Lung (tissue), 12 donors: ENCODE results near the gene OR6C6. TPM values are rescaled to one million over a fixed set of nuclear protein-coding genes. Genes with fewer than 3 reads are reported as not detected.

ENCODE experiments used
- ATAC-seq: fragments of 200-7000 bp; cut with Tn5 transposase; one replicate; pipeline ENCODE4 v1.9.1; 2020; ENCODE audit warnings: moderate number of reproducible peaks; ENCODE audit not compliant: insufficient read depth, low FRiP score
- DNase-seq, 3 donors: peaks; one replicate each; pipeline ENCODE4 v3.0.0-alpha.2; 2013 to 2017
- H3K27ac ChIP-seq, 2 donors: one replicate each; pipeline ENCODE4 v1.5.1; 2013; ENCODE audit warnings: mild to moderate bottlenecking in 2 of 2, moderate library complexity in 2 of 2, control low read depth in 1 of 2, inconsistent platforms in 1 of 2, low read depth in 1 of 2, low read length in 1 of 2
- H3K27me3 ChIP-seq, 3 donors: one replicate each; pipeline ENCODE4 v1.5.1; 2013; ENCODE audit warnings: low read length in 2 of 3; ENCODE audit not compliant: control insufficient read depth in 3 of 3, insufficient read depth in 3 of 3
- H3K36me3 ChIP-seq, 4 donors: one replicate each; pipeline ENCODE4 v1.5.1; 2013; ENCODE audit warnings: low read length in 4 of 4, mild to moderate bottlenecking in 1 of 4, moderate library complexity in 1 of 4; ENCODE audit not compliant: control insufficient read depth in 4 of 4, insufficient read depth in 4 of 4
- H3K4me1 ChIP-seq, 5 donors: one replicate each; pipeline ENCODE4 v1.5.1; 2013; ENCODE audit warnings: low read length in 5 of 5, mild to moderate bottlenecking in 2 of 5, moderate library complexity in 1 of 5; ENCODE audit not compliant: control insufficient read depth in 5 of 5, insufficient read depth in 5 of 5
- H3K4me3 ChIP-seq: one replicate; pipeline ENCODE4 v1.5.1; 2013; ENCODE audit warnings: mild to moderate bottlenecking, control low read depth, moderate library complexity
- H3K9ac ChIP-seq, 2 donors: one replicate each; pipeline ENCODE4 v1.5.1; 2013; ENCODE audit warnings: low read length in 2 of 2, control low read depth in 1 of 2; ENCODE audit not compliant: insufficient read depth in 1 of 2
- H3K9me3 ChIP-seq, 4 donors: one replicate each; pipeline ENCODE4 v1.5.1; 2013; ENCODE audit warnings: low read length in 3 of 4, mild to moderate bottlenecking in 1 of 4, moderate library complexity in 1 of 4; ENCODE audit not compliant: control insufficient read depth in 4 of 4, insufficient read depth in 3 of 4
- WGBS, 2 donors: extraction: QIAGEN DNeasy Blood & Tissue Kit; methylation state at CpG; one replicate each; pipeline ENCODE4 v1.1.7; 2013; 5-methylcytosine and 5-hydroxymethylcytosine counted together
- polyA plus RNA-seq, 2 donors: library from polyadenylated mRNA; stranded (reverse); fragments of 200-250 nt; gene quantifications; one replicate each; pipeline ENCODE4 v1.2.1, GENCODE V29; 2013
- total RNA-seq, 2 donors: library from RNA; depleted of rRNA in 1 of 2; stranded (reverse); fragments of >200 nt in 1 of 2; gene quantifications; one replicate each; pipeline ENCODE4 v1.2.1, GENCODE V29; 2014 to 2021
- TF ChIP-seq, protein P1 (sequence below): IDR thresholded peaks from 2 replicates; pipeline ENCODE4 v1.5.1; 2012; ENCODE audit warnings: mild to moderate bottlenecking; ENCODE audit errors: control extremely low read depth, extremely low read depth
- donor health status: control.
- donor health status: control.
- donor health status: Bipolar disorder and iron deficiency.
- donor health status: healthy.
- donor health status: DM: yes; HTN: yes; CAD: no.

Gene OR6C6
- total and polyA plus RNA-seq, 4 donors: not detected

DNA sequence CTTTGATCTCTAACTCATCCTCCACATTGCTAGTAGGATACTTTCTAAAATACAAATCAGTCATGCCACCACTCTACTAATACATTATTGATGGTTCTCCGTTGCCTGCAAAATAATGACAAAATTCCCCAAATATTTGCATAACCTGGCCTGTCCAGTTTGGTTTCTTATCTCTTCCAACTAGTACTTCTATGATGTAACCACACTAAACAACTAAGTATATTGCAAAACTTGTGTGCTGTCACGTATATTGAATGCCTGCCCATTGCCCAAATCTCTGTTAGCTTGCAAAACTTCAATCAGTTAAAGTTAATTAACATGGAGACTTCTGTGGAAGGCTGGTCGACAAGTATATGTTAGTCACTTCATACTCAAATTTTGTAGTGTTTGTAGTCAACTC, 45.4 kb downstream of the OR6C6 start:
- ATAC-seq (no peak), DNase-seq (peak in 1 of 3 donors; percentile 35)
- no peaks in the 10 kb centered on the region for H3K27me3 ChIP-seq
- H3K9me3 ChIP-seq: no peaks in the 10 kb centered on the region
- H3K27ac ChIP-seq: no peak overlapping the region
- TF ChIP-seq, protein P1, sequence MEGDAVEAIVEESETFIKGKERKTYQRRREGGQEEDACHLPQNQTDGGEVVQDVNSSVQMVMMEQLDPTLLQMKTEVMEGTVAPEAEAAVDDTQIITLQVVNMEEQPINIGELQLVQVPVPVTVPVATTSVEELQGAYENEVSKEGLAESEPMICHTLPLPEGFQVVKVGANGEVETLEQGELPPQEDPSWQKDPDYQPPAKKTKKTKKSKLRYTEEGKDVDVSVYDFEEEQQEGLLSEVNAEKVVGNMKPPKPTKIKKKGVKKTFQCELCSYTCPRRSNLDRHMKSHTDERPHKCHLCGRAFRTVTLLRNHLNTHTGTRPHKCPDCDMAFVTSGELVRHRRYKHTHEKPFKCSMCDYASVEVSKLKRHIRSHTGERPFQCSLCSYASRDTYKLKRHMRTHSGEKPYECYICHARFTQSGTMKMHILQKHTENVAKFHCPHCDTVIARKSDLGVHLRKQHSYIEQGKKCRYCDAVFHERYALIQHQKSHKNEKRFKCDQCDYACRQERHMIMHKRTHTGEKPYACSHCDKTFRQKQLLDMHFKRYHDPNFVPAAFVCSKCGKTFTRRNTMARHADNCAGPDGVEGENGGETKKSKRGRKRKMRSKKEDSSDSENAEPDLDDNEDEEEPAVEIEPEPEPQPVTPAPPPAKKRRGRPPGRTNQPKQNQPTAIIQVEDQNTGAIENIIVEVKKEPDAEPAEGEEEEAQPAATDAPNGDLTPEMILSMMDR: no peak
- no peak overlapping the region for H3K9ac ChIP-seq
- H3K4me1 ChIP-seq: peaks cover 0 to 19% (median 0%) of the 10 kb centered on the region in 5 donors
- WGBS, 2 donors: 37 to 42% methylated on average over 3 of the region's 3 CpGs
- no peaks in the 10 kb centered on the region for H3K36me3 ChIP-seq
- H3K4me3 ChIP-seq: no peak overlapping the region

GRCh38 chr12:55246159-55246558, 50.2 kb downstream of the OR6C6 start:
- Histone ChIP-seq H3K9ac (no peak overlapping the region), H3K9me3 (no peaks in the 10 kb centered on the region), H3K4me1 (peaks cover 0 to 5% (median 0%) of the 10 kb centered on the region in 5 donors), H3K36me3 (no peaks in the 10 kb centered on the region), H3K27me3 (no peaks in the 10 kb centered on the region), H3K4me3 (no peak overlapping the region), H3K27ac (no peak overlapping the region)
- 60 to 88% methylated on average over 1 of the region's 1 CpG for WGBS, 2 donors
- TF ChIP-seq, protein P1: no peak
- ATAC-seq: no peak
- no peak for DNase-seq

DNA sequence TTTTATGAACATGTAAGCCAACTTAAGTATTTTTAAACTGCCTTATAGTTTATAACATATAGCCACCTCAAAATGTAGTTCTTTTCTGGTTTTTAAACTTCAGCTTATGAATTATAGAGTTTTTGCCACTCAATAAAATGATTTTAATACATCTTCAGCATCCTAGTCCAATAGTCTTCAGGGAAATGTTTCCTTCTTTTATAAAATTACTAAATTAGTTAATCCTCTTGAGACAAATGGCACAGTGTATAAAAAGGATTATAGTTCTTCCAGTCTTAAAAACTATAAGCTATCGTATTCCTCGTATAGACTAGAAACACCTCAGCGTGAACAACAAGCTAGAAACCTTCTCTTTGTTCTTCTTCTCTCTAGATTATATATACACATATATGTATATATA, 52.1 kb downstream of the OR6C6 start, which contains the start of gene OR6C74:
OR6C74 (plus strand) TSS at position 301 of the 400 bp plus-strand sequence. CDS start 2,679 bp downstream, outside the sequence.
- H3K4me3 ChIP-seq: no peak within 1 kb of the TSS
- H3K9me3 ChIP-seq: no peaks in the 10 kb centered on the region
- WGBS, 2 donors: 89 to 94% methylated on average over 3 of the region's 3 CpGs
- H3K4me1 ChIP-seq: peaks cover 0 to 10% (median 0%) of the 10 kb centered on the region in 5 donors
- H3K9ac ChIP-seq: no peak within 1 kb of the TSS
- no peaks in the 10 kb centered on the region for H3K36me3 ChIP-seq
- no peak within 1 kb of the TSS for H3K27ac ChIP-seq
- ATAC-seq: no peak
- TF ChIP-seq, protein P1: no peak
- H3K27me3 ChIP-seq: no peaks in the 10 kb centered on the region
- DNase-seq: no peak

Other genes starting within 250 kb of the OR6C6 start
- gene OR9K2, start 170.2 kb downstream of the OR6C6 start, total RNA-seq: not detected
- gene OR9K2, start 170.2 kb downstream of the OR6C6 start, polyA plus RNA-seq: not detected
- gene OR10A7, start 75.5 kb downstream of the OR6C6 start, total RNA-seq: not detected
- gene OR10A7, start 75.5 kb downstream of the OR6C6 start, polyA plus RNA-seq: not detected
- not detected for gene OR6C74, start 52.0 kb downstream of the OR6C6 start, total RNA-seq
- gene OR6C74, start 52.0 kb downstream of the OR6C6 start, polyA plus RNA-seq: not detected
- not detected for gene OR6C1, start 17.8 kb upstream of the OR6C6 start, total RNA-seq
- not detected for gene OR6C1, start 17.8 kb upstream of the OR6C6 start, polyA plus RNA-seq
- not detected for gene OR6C3, start 34.2 kb upstream of the OR6C6 start, total RNA-seq
- not detected for gene OR6C3, start 34.2 kb upstream of the OR6C6 start, polyA plus RNA-seq
- gene OR6C75, start 66.4 kb upstream of the OR6C6 start, total RNA-seq: not detected
- not detected for gene OR6C75, start 66.4 kb upstream of the OR6C6 start, polyA plus RNA-seq
- not detected for gene OR6C65, start 104.0 kb upstream of the OR6C6 start, total RNA-seq
- gene OR6C65, start 104.0 kb upstream of the OR6C6 start, polyA plus RNA-seq: not detected
- gene OR6C76, start 129.7 kb upstream of the OR6C6 start, total RNA-seq: not detected
- not detected for gene OR6C76, start 129.7 kb upstream of the OR6C6 start, polyA plus RNA-seq
- gene OR6C2, start 147.5 kb upstream of the OR6C6 start, total RNA-seq: under 1 TPM in 1 of 2 donors, not detected in 1; 0.14 TPM
- gene OR6C2, start 147.5 kb upstream of the OR6C6 start, polyA plus RNA-seq: not detected
- gene OR6C70, start 173.6 kb upstream of the OR6C6 start, total RNA-seq: not detected
- gene OR6C70, start 173.6 kb upstream of the OR6C6 start, polyA plus RNA-seq: not detected
- gene OR6C68, start 195.8 kb upstream of the OR6C6 start, total RNA-seq: not detected
- not detected for gene OR6C68, start 195.8 kb upstream of the OR6C6 start, polyA plus RNA-seq